ENCODE results near the gene WDFY4.

WDFY4 gene

DNA sequence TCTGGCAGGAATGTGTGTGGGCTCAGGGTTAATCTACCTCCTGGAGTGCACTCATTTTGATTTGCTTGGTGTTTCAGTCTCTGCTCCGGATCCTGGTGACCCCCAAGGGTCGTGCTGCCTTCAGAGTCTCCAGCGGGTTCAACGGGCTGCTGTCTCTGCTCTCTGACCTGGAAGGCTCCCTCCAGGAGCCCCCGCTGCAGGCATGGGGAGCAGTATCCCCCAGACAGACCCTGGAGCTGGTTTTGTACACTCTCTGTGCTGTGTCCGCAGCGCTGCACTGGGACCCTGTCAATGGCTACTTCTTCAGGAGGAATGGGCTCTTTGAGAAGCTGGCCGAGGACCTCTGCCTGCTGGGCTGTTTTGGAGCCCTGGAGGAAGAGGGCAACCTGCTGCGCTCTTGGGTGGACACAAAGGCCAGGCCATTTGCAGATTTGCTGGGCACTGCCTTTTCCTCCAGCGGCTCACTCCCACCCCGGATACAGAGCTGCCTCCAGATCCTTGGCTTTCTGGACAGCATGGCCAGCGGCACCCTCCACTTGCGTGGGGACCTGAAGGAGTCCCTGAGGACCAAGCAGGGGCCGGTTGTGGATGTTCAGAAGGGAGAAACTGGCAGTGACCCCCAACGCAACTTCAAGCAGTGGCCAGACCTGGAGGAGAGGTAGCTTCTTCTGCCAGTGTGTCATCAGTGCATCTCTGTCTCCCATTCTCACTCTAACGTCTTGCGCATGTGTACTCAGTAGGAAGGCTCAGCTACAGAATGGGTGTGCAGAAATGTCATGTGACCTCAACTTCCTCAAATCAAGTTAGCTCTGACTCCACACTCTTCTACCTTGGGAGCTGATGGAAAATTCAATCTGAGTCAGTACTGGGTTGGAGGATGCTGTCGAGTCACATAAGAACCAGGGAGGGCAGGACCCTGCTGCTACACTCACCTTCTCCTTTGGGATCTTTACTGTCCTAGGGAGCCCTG is 58.5 kb downstream of the WDFY4 start:
- H2AK5ac ChIP-seq (ENCODE audit: low read length): no peak overlapping the region
- no peak overlapping the region for H3K4me3 ChIP-seq (ENCODE audit: low read length)
- H2BK120ac ChIP-seq (ENCODE audit: low read depth, low read length): no peak overlapping the region
- no peak overlapping the region for H3K23ac ChIP-seq (ENCODE audit: low read length)
- H3K79me2 ChIP-seq (ENCODE audit: control insufficient read depth, insufficient read depth, low read length): no peaks in the 10 kb centered on the region
- no peaks in the 10 kb centered on the region for H3K36me3 ChIP-seq (ENCODE audit: control insufficient read depth, insufficient read depth, low read length)
- no peak overlapping the region for H4K5ac ChIP-seq (ENCODE audit: low read length)
- H3K4me1 ChIP-seq (ENCODE audit: control insufficient read depth, low read depth, low read length): no peaks in the 10 kb centered on the region
- no peak overlapping the region for H2BK5ac ChIP-seq (ENCODE audit: low read length)
- H3K18ac ChIP-seq (ENCODE audit: low read length): no peak overlapping the region
- H2BK15ac ChIP-seq (replicated peaks; ENCODE audit: low read depth): no peak overlapping the region
- H3K4ac ChIP-seq (ENCODE audit: low read depth, low read length): no peak overlapping the region
- H3K4me2 ChIP-seq (ENCODE audit: low read length): no peak overlapping the region
- H3K27ac ChIP-seq (ENCODE audit: low read depth, low read length): no peak overlapping the region
- WGBS (ENCODE audit: extremely low coverage, insufficient coverage, low lambda C conversion rate): no CpG with 5 or more reads among the region's 18 CpGs
- H3K79me1 ChIP-seq (ENCODE audit: low read length): no peaks in the 10 kb centered on the region
- DNase-seq: peak; percentile 4
- no peak overlapping the region for H4K8ac ChIP-seq (ENCODE audit: low read depth, low read length)
- no peak overlapping the region for H3K56ac ChIP-seq (ENCODE audit: low read length)
- H3K27me3 ChIP-seq (ENCODE audit: insufficient read depth, low read length, poor library complexity): no peaks in the 10 kb centered on the region
- H3K9ac ChIP-seq (ENCODE audit: low read length): no peak overlapping the region

DNA sequence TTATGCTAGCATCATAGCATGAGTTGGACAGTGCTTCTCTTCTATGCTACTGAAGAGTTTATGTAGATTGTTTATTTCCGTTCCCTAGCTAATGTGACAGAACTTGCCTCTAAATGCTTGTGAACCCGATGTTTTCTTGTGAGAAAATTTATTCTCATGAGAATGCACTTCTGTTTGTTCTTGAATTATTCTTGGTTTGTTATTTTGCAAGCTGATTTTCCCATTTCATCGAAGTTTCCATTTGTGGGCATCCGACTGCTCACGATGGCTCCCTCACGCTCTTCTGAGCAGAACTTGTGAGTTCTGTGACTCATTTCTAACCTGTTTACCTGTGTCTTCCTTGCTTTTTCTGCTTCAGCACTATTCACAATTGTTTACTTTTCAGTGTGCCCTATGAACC is 59.9 kb downstream of the WDFY4 start:
- Histone ChIP-seq H4K5ac (ENCODE audit: low read length) (no peak overlapping the region), H2BK5ac (ENCODE audit: low read length) (no peak overlapping the region), H3K4me2 (ENCODE audit: low read length) (no peak overlapping the region), H3K23ac (ENCODE audit: low read length) (no peak overlapping the region), H2AK5ac (ENCODE audit: low read length) (no peak overlapping the region), H4K8ac (ENCODE audit: low read depth, low read length) (no peak overlapping the region), H3K18ac (ENCODE audit: low read length) (no peak overlapping the region), H3K4me1 (ENCODE audit: control insufficient read depth, low read depth, low read length) (no peaks in the 10 kb centered on the region), H3K4ac (ENCODE audit: low read depth, low read length) (no peak overlapping the region), H2BK15ac (replicated peaks; ENCODE audit: low read depth) (no peak overlapping the region), H3K56ac (ENCODE audit: low read length) (no peak overlapping the region), H3K79me1 (ENCODE audit: low read length) (no peaks in the 10 kb centered on the region), H3K27me3 (ENCODE audit: insufficient read depth, low read length, poor library complexity) (no peaks in the 10 kb centered on the region), H3K9ac (ENCODE audit: low read length) (no peak overlapping the region), H3K4me3 (ENCODE audit: low read length) (no peak overlapping the region), H3K79me2 (ENCODE audit: control insufficient read depth, insufficient read depth, low read length) (no peaks in the 10 kb centered on the region), H2BK120ac (ENCODE audit: low read depth, low read length) (no peak overlapping the region), H3K36me3 (ENCODE audit: control insufficient read depth, insufficient read depth, low read length) (no peaks in the 10 kb centered on the region), H3K27ac (ENCODE audit: low read depth, low read length) (no peak overlapping the region)
- DNase-seq: no peak
- WGBS (ENCODE audit: extremely low coverage, insufficient coverage, low lambda C conversion rate): no CpG with 5 or more reads among the region's 6 CpGs

DNA sequence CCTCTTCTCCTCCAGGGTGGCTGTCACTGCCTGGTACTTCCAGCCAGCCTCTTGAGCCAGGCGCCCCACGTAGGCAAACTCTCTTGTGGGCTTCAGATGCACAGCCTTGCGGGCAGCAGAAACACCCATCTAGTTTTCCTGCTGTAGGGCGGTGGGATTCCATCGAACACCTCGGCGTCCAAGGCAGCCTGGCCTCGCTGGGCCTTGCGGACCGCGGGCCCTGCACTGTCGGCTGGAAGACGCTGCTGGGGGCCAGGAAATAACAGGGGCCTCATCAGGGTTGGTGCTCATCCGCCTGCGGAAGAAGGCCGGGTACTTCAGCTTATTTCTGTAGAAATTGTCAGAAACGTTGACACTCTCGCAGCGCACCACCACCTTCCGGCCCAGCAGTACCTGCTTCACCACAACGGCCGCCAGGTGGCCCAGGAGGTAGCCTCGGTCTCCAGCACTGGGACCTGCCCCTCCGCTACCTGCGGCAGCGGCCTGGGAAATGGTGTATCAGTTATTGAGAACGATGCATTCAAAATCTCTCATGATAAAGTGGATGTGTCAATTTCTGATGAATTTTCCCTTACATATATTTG is 61.1 kb downstream of the WDFY4 start:
- Histone ChIP-seq H3K23ac (ENCODE audit: low read length) (no peak overlapping the region), H3K27me3 (ENCODE audit: insufficient read depth, low read length, poor library complexity) (no peaks in the 10 kb centered on the region), H3K4me2 (ENCODE audit: low read length) (no peak overlapping the region), H2BK15ac (replicated peaks; ENCODE audit: low read depth) (no peak overlapping the region), H3K18ac (ENCODE audit: low read length) (no peak overlapping the region), H3K4ac (ENCODE audit: low read depth, low read length) (no peak overlapping the region), H3K27ac (ENCODE audit: low read depth, low read length) (no peak overlapping the region), H3K56ac (ENCODE audit: low read length) (peak overlapping the region; percentile 20), H2BK5ac (ENCODE audit: low read length) (no peak overlapping the region), H2AK5ac (ENCODE audit: low read length) (no peak overlapping the region), H4K5ac (ENCODE audit: low read length) (no peak overlapping the region), H3K4me3 (ENCODE audit: low read length) (no peak overlapping the region), H3K79me1 (ENCODE audit: low read length) (no peaks in the 10 kb centered on the region), H3K9ac (ENCODE audit: low read length) (no peak overlapping the region), H4K8ac (ENCODE audit: low read depth, low read length) (no peak overlapping the region), H3K79me2 (ENCODE audit: control insufficient read depth, insufficient read depth, low read length) (no peaks in the 10 kb centered on the region), H2BK120ac (ENCODE audit: low read depth, low read length) (no peak overlapping the region), H3K4me1 (ENCODE audit: control insufficient read depth, low read depth, low read length) (no peaks in the 10 kb centered on the region), H3K36me3 (ENCODE audit: control insufficient read depth, insufficient read depth, low read length) (no peaks in the 10 kb centered on the region)
- WGBS (ENCODE audit: extremely low coverage, insufficient coverage, low lambda C conversion rate): no CpG with 5 or more reads among the region's 27 CpGs
- DNase-seq: peak; percentile 69

DNA sequence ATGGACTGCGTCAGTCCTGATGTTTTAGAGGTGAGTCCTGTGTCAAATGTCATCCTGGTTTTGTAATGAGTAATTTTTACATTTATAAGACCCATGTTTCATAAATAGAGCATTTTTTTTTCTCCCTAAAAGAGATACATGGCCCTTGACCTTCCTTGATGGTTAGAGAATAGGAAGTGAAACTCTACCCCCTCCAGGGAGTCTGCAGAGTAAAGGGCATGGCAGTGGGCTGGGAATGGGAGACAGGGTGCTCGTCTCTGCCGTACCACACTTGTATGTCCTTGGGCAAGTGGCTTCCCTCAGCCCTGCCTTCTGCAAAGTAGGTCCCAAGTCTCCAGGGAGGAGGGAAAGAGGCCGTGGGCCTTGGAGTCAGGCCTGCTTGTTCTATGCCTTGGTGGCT is 63.9 kb downstream of the WDFY4 start:
- Histone ChIP-seq H3K36me3 (ENCODE audit: control insufficient read depth, insufficient read depth, low read length) (no peaks in the 10 kb centered on the region), H3K4me2 (ENCODE audit: low read length) (no peak overlapping the region)

DNA sequence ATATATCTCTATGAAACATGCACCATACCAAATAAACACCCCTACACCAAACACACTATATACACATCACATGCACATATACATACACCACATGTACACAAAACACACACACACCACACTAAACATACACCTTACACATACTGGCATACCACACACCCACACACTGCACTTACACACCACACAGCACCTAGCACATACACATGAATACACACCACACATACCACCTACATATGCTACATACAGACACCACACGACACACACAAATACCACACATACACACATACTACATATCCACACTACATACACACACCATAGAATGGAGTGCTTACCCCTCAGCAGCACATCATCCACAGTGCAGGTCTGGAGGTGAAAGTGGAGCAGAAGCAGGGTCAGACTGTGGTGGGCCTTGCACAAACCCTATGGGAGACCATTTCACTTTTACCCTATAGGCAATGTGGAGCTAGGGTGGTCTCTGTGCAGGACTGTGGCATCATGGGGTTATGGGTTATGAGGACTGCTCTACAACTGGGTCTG is 64.6 kb downstream of the WDFY4 start:
- no peak overlapping the region for H3K4ac ChIP-seq (ENCODE audit: low read depth, low read length)
- no peak overlapping the region for H3K23ac ChIP-seq (ENCODE audit: low read length)
- DNase-seq: no peak
- H3K27me3 ChIP-seq (ENCODE audit: insufficient read depth, low read length, poor library complexity): no peaks in the 10 kb centered on the region
- H4K5ac ChIP-seq (ENCODE audit: low read length): no peak overlapping the region
- H2AK5ac ChIP-seq (ENCODE audit: low read length): no peak overlapping the region
- no peaks in the 10 kb centered on the region for H3K36me3 ChIP-seq (ENCODE audit: control insufficient read depth, insufficient read depth, low read length)
- H3K79me2 ChIP-seq (ENCODE audit: control insufficient read depth, insufficient read depth, low read length): no peaks in the 10 kb centered on the region
- no peak overlapping the region for H3K9ac ChIP-seq (ENCODE audit: low read length)
- no peak overlapping the region for H2BK15ac ChIP-seq (replicated peaks; ENCODE audit: low read depth)
- H3K4me1 ChIP-seq (ENCODE audit: control insufficient read depth, low read depth, low read length): no peaks in the 10 kb centered on the region
- H4K8ac ChIP-seq (ENCODE audit: low read depth, low read length): no peak overlapping the region
- no peak overlapping the region for H2BK5ac ChIP-seq (ENCODE audit: low read length)
- H3K18ac ChIP-seq (ENCODE audit: low read length): no peak overlapping the region
- WGBS (ENCODE audit: extremely low coverage, insufficient coverage, low lambda C conversion rate): 100% methylated on average over 1 of the region's 1 CpG
- H3K27ac ChIP-seq (ENCODE audit: low read depth, low read length): no peak overlapping the region
- H3K4me3 ChIP-seq (ENCODE audit: low read length): no peak overlapping the region
- H3K79me1 ChIP-seq (ENCODE audit: low read length): no peaks in the 10 kb centered on the region
- no peak overlapping the region for H3K56ac ChIP-seq (ENCODE audit: low read length)
- no peak overlapping the region for H2BK120ac ChIP-seq (ENCODE audit: low read depth, low read length)
- no peak overlapping the region for H3K4me2 ChIP-seq (ENCODE audit: low read length)

More for the DNA sequence above, 63.9 kb downstream of the WDFY4 start:
- no CpG with 5 or more reads among the region's 4 CpGs for WGBS (ENCODE audit: extremely low coverage, insufficient coverage, low lambda C conversion rate)
- DNase-seq: no peak
- Histone ChIP-seq H3K9ac (ENCODE audit: low read length) (no peak overlapping the region), H3K56ac (ENCODE audit: low read length) (no peak overlapping the region), H3K27ac (ENCODE audit: low read depth, low read length) (no peak overlapping the region), H3K18ac (ENCODE audit: low read length) (no peak overlapping the region), H4K5ac (ENCODE audit: low read length) (no peak overlapping the region), H2AK5ac (ENCODE audit: low read length) (no peak overlapping the region), H2BK15ac (replicated peaks; ENCODE audit: low read depth) (no peak overlapping the region), H2BK120ac (ENCODE audit: low read depth, low read length) (no peak overlapping the region), H3K4ac (ENCODE audit: low read depth, low read length) (no peak overlapping the region), H3K79me2 (ENCODE audit: control insufficient read depth, insufficient read depth, low read length) (no peaks in the 10 kb centered on the region), H4K8ac (ENCODE audit: low read depth, low read length) (no peak overlapping the region), H2BK5ac (ENCODE audit: low read length) (no peak overlapping the region), H3K4me3 (ENCODE audit: low read length) (no peak overlapping the region), H3K27me3 (ENCODE audit: insufficient read depth, low read length, poor library complexity) (no peaks in the 10 kb centered on the region), H3K4me1 (ENCODE audit: control insufficient read depth, low read depth, low read length) (no peaks in the 10 kb centered on the region), H3K79me1 (ENCODE audit: low read length) (no peaks in the 10 kb centered on the region), H3K23ac (ENCODE audit: low read length) (no peak overlapping the region)

Measured in mesendoderm (in vitro differentiated cells).